GM18858 (cell line): ENCODE data around the gene TMEM63C.
"Not testable (repeated sequence)": the region's sequence is repeated elsewhere in the genome, so short reads cannot be mapped to it uniquely, and the experiment has no call there.

ENCODE experiments used
- ATAC-seq: cut with Tn5 transposase; IDR thresholded peaks from one replicate; pipeline ENCODE4 v1.9.1; 2021; ENCODE audit not compliant: unreplicated experiment

The TMEM63C gene

GRCh38 chr14:77155083-77155482 is 26.5 kb upstream of the TMEM63C start:
- no peak for ATAC-seq

- no peak for ATAC-seq
These were observed 23.9 kb upstream of the TMEM63C start for GRCh38 chr14:77157740-77158139.

GRCh38 chr14:77158175-77158881 is 23.3 kb upstream of the TMEM63C start:
- ATAC-seq = no peak

- no peak for ATAC-seq
These were observed 22.7 kb upstream of the TMEM63C start for GRCh38 chr14:77158882-77159255.

GRCh38 chr14:77161011-77161410 is 20.6 kb upstream of the TMEM63C start:
- ATAC-seq = no peak

- ATAC-seq = no peak
These were observed 11.6 kb upstream of the TMEM63C start for GRCh38 chr14:77170045-77170444.

- no peak for ATAC-seq
These were observed 8.7 kb upstream of the TMEM63C start for GRCh38 chr14:77172916-77173315.

- not testable (repeated sequence) for ATAC-seq
These were observed 7.5 kb upstream of the TMEM63C start for GRCh38 chr14:77173911-77174617.

GRCh38 chr14:77175843-77176242 is 5.8 kb upstream of the TMEM63C start:
- ATAC-seq = no peak

GRCh38 chr14:77177702-77178101 is 3.9 kb upstream of the TMEM63C start:
- ATAC-seq = no peak

GRCh38 chr14:77178656-77179055 is 2.9 kb upstream of the TMEM63C start:
- ATAC-seq = no peak

- no peak for ATAC-seq
These were observed 634 bp upstream of the TMEM63C start for GRCh38 chr14:77180726-77181602.

GRCh38 chr14:77183896-77184295 is 2.3 kb downstream of the TMEM63C start:
- no peak for ATAC-seq

GRCh38 chr14:77184396-77185092 is 2.9 kb downstream of the TMEM63C start:
- ATAC-seq = no peak

GRCh38 chr14:77185093-77185465 is 3.5 kb downstream of the TMEM63C start:
- no peak for ATAC-seq

- no peak for ATAC-seq
These were observed 5.5 kb downstream of the TMEM63C start for GRCh38 chr14:77186911-77187648.

- ATAC-seq = no peak
These were observed 6.0 kb downstream of the TMEM63C start for GRCh38 chr14:77187649-77188012.

- ATAC-seq = no peak
These were observed 7.9 kb downstream of the TMEM63C start for GRCh38 chr14:77189479-77189878.

- ATAC-seq = no peak
These were observed 9.4 kb downstream of the TMEM63C start for GRCh38 chr14:77190977-77191376.

- no peak for ATAC-seq
These were observed 13.1 kb downstream of the TMEM63C start for GRCh38 chr14:77194706-77195105.

GRCh38 chr14:77195766-77196165 is 14.2 kb downstream of the TMEM63C start:
- no peak for ATAC-seq
